SIG-M5 (cell line): ENCODE data around the gene WLS.

Experiments
- DNase-seq: peaks from one replicate; lab custom pipeline; 2025; lab: John Stamatoyannopoulos, UW

The WLS gene

GRCh38 chr1:68083686-68084085 is 148.6 kb downstream of the WLS start:
- DNase-seq: no peak

GRCh38 chr1:68081775-68082283 is 150.5 kb downstream of the WLS start:
- no peak for DNase-seq

GRCh38 chr1:68078647-68079046 is 153.7 kb downstream of the WLS start:
- no peak for DNase-seq
